Transverse colon (tissue), 4 donors: ENCODE results near the gene TRIM29. TPM values are rescaled to one million over a fixed set of nuclear protein-coding genes. Genes with fewer than 3 reads are reported as not detected.

Experiments
- DNase-seq: peaks from one replicate; pipeline ENCODE4 v3.0.0-alpha.2; 2019
- H3K27ac ChIP-seq, 4 donors: fragments of 200-600 bp; sonication (generic); 2 replicates each; pipeline ENCODE4 v1.5.1; 2016 to 2018; ENCODE audit warnings: inconsistent platforms in 4 of 4
- H3K27me3 ChIP-seq: fragments of 200-600 bp; sonication (generic); 2 replicates; pipeline ENCODE4 v1.5.1; 2017; ENCODE audit warnings: inconsistent platforms
- H3K36me3 ChIP-seq, 4 donors: fragments of 200-600 bp; sonication (generic); 2 replicates each; pipeline ENCODE4 v1.5.1; 2017 to 2019; ENCODE audit warnings: inconsistent platforms in 4 of 4
- H3K4me1 ChIP-seq, 4 donors: fragments of 200-600 bp; sonication (generic); 2 replicates each; pipeline ENCODE4 v1.5.1; 2017 to 2020; ENCODE audit warnings: inconsistent platforms in 4 of 4
- H3K4me3 ChIP-seq, 4 donors: fragments of 200-600 bp; sonication (generic); 1 replicate in 1 of 4; 2 replicates in 3 of 4; pipeline versions ENCODE4 v1.5.1 to v1.6.1; 2017 to 2019; ENCODE audit warnings: inconsistent platforms in 4 of 4
- H3K9me3 ChIP-seq, 2 donors: fragments of 200-600 bp; sonication (generic); 2 replicates each; pipeline ENCODE4 v1.5.1; 2017 to 2019; ENCODE audit warnings: inconsistent platforms in 2 of 2
- CTCF ChIP-seq, 5 experiments: fragments of 200-600 bp in 3 of 5; fragments of 450-650 bp in 2 of 5; sonication (generic) in 3 of 5; IDR thresholded peaks; 1 replicate in 2 of 5; 2 replicates in 3 of 5; pipeline ENCODE4 v1.5.1; 2016 to 2017; ENCODE audit warnings: antibody characterized with exemption in 5 of 5, inconsistent platforms in 3 of 5, mild to moderate bottlenecking in 2 of 5, moderate library complexity in 1 of 5
- EP300 ChIP-seq: sonication (generic); formaldehyde crosslinking; IDR thresholded peaks from one replicate; pipeline ENCODE4 v1.6.1; 2017; ENCODE audit warnings: antibody characterized with exemption, low read depth
- POLR2A ChIP-seq: fragments of 450-650 bp; IDR thresholded peaks from one replicate; pipeline ENCODE4 v1.6.1; 2016; ENCODE audit warnings: antibody characterized with exemption, mild to moderate bottlenecking, moderate library complexity
- POLR2AphosphoS5 ChIP-seq, 3 donors: sonication (generic); formaldehyde crosslinking; IDR thresholded peaks; one replicate each; pipeline ENCODE4 v1.6.1; 2016; ENCODE audit warnings: antibody characterized with exemption in 3 of 3
- WGBS, 2 donors: methylation state at CpG; one replicate each; pipeline ENCODE4 v1.1.5; 2018; ENCODE audit warnings: low coverage in 1 of 2; 5-methylcytosine and 5-hydroxymethylcytosine counted together
- in situ Hi-C, 4 donors: fragments of 200-750 bp; cut with MboI; loops; one replicate each; pipeline versions ENCODE4 v1.15.0 to v1.15.1; 2017; ENCODE audit warnings: low sequenced_read_pairs in 3 of 4, low pct_ligation_motif_present in 1 of 4, low pct_unique_long_range_greater_than_20kb in 1 of 4
- intact Hi-C: fragments of 100-400 bp; cut with DNase I; formaldehyde crosslinking; loops from one replicate; pipeline ENCODE4 v1.15.1; 2023; ENCODE audit warnings: low total_unique reads
- total RNA-seq, 4 donors: library from RNA; depleted of rRNA; stranded (reverse); fragments of >200 nt; gene quantifications; one replicate each; pipeline ENCODE4 v1.1.0, GENCODE V29; 2016

The TRIM29 gene
- total RNA-seq, 4 donors from 2014 or later, result 0.75 to 7.8 (median 4.4) TPM; not detected in 1

- in situ Hi-C loops, result no loop called here
- H3K4me3 ChIP-seq, result no peak overlapping the region
Observed at GRCh38 chr11:120132645-120133185, 5.2 kb downstream of the TRIM29 start.

GRCh38 chr11:120131941-120132644 is 5.8 kb downstream of the TRIM29 start:
- 40 to 54% methylated on average over 4 to 12 of the region's 12 CpGs for WGBS, 2 donors
- Histone ChIP-seq H3K9me3 (no peaks in the 10 kb centered on the region), H3K27ac (no peak overlapping the region), H3K36me3 (no peaks in the 10 kb centered on the region), H3K27me3 (no peaks in the 10 kb centered on the region), H3K4me1 (peaks cover 12 to 19% (median 14%) of the 10 kb centered on the region in 4 donors), H3K4me3 (no peak overlapping the region)
- intact Hi-C loops (no loop called here), in situ Hi-C loops (no loop called here)
- no peak for TF ChIP-seq POLR2A
- peak; percentile 37 for DNase-seq

More at GRCh38 chr11:120132645-120133185, 5.2 kb downstream of the TRIM29 start:
- no peaks in the 10 kb centered on the region for H3K9me3 ChIP-seq
- no peak for TF ChIP-seq POLR2AphosphoS5 (IDR thresholded peaks at IDR 0.05)
- TF ChIP-seq CTCF (IDR thresholded peaks at IDR 0.05), result no peak
- TF ChIP-seq POLR2A, result no peak
- no peak for TF ChIP-seq EP300
- 75% methylated on average over 4 of the region's 4 CpGs; no CpG with 5 or more reads in 1 of the 2 donors for WGBS, 2 donors
- peaks cover 12 to 19% (median 15%) of the 10 kb centered on the region in 4 donors for H3K4me1 ChIP-seq
- no peaks in the 10 kb centered on the region for H3K27me3 ChIP-seq
- intact Hi-C loops, result no loop called here
- peak; percentile 2 for DNase-seq
- H3K27ac ChIP-seq, result no peak overlapping the region
- H3K36me3 ChIP-seq, result no peaks in the 10 kb centered on the region

- intact Hi-C loops (no loop called here), in situ Hi-C loops (no loop called here)
- Histone ChIP-seq H3K36me3 (no peaks in the 10 kb centered on the region), H3K9me3 (no peaks in the 10 kb centered on the region), H3K27ac (no peak overlapping the region), H3K4me3 (no peak overlapping the region), H3K4me1 (peaks cover 12 to 19% (median 14%) of the 10 kb centered on the region in 4 donors), H3K27me3 (no peaks in the 10 kb centered on the region)
- DNase-seq, result peak; percentile 4
- no peak for TF ChIP-seq CTCF (IDR thresholded peaks at IDR 0.05)
- no peak for TF ChIP-seq EP300
- no peak for TF ChIP-seq POLR2AphosphoS5 (IDR thresholded peaks at IDR 0.05)
- no peak for TF ChIP-seq POLR2A
- 82 to 86% methylated on average over 1 to 8 of the region's 8 CpGs for WGBS, 2 donors
Observed at GRCh38 chr11:120130991-120131760, 6.7 kb downstream of the TRIM29 start.

GRCh38 chr11:120130176-120130980 is 7.5 kb downstream of the TRIM29 start:
- Histone ChIP-seq H3K4me3 (no peak overlapping the region), H3K27me3 (no peaks in the 10 kb centered on the region), H3K4me1 (peaks cover 12 to 19% (median 14%) of the 10 kb centered on the region in 4 donors), H3K9me3 (no peaks in the 10 kb centered on the region), H3K27ac (no peak overlapping the region), H3K36me3 (no peaks in the 10 kb centered on the region)
- 83 to 86% methylated on average over 1 to 8 of the region's 8 CpGs for WGBS, 2 donors
- intact Hi-C loops (no loop called here), in situ Hi-C loops (no loop called here)
- peak; percentile 7 for DNase-seq
- TF ChIP-seq POLR2A, result no peak
- TF ChIP-seq POLR2AphosphoS5 (IDR thresholded peaks at IDR 0.05), result no peak
- no peak for TF ChIP-seq CTCF (IDR thresholded peaks at IDR 0.05)
- TF ChIP-seq EP300, result no peak
